ENCODE measurements around the gene PAK1.
"Not testable (repeated sequence)": the region's sequence is repeated elsewhere in the genome, so short reads cannot be mapped to it uniquely, and the experiment has no call there.

Gene PAK1

DNA sequence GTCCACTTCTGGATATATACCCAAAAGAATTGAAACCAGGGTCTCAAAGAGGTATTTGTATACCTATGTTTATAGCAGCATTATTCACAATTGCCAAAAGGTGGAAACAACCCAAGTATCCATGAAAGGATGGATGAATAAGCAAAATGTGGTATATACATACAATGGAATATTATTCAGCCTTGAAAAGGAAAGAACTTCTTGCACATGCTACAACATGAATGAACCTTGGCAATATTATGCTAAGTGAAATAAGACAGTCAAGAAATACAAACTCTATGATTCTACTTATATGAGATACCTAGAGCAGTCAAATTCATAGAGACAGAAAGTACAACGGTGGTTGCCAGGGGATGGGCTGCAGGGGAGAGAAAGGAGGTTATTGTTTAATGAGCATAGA lies 21.6 kb upstream of the PAK1 start:
- H3K9me3 ChIP-seq (ENCODE audit: insufficient read depth, low read length), result no peaks in the 10 kb centered on the region
- H3K27me3 ChIP-seq (ENCODE audit: low read length), result no peaks in the 10 kb centered on the region
- TF ChIP-seq EZH2phosphoT487 (conservative IDR thresholded peaks at IDR 0.05; ENCODE audit: low read length) (no peak), CTCF (IDR thresholded peaks at IDR 0.05; ENCODE audit: insufficient read depth, low read length, poor library complexity, severe bottlenecking) (no peak)
- H3F3A ChIP-seq (ENCODE audit: insufficient read depth), result no peaks in the 10 kb centered on the region
- no peak overlapping the region for H3K27ac ChIP-seq (ENCODE audit: low read depth, low read length)
- H3K4me3 ChIP-seq (ENCODE audit: insufficient read depth, low read length, poor library complexity, severe bottlenecking), result no peak overlapping the region
- no peaks in the 10 kb centered on the region for H3K9me2 ChIP-seq (replicated peaks; ENCODE audit: insufficient read depth, low read length)
- no peaks in the 10 kb centered on the region for H3K79me2 ChIP-seq (ENCODE audit: insufficient read depth, low read length)
- H3K36me3 ChIP-seq (ENCODE audit: low read length), result no peaks in the 10 kb centered on the region
- H3K9ac ChIP-seq (ENCODE audit: low read length), result no peak overlapping the region
- H2AFZ ChIP-seq (ENCODE audit: low read depth, low read length, severe bottlenecking), result no peak overlapping the region
- H4K20me1 ChIP-seq (ENCODE audit: low read depth, low read length), result no peaks in the 10 kb centered on the region
- H3K4me2 ChIP-seq (ENCODE audit: low read depth, low read length, poor library complexity, severe bottlenecking), result no peak overlapping the region

- not testable (repeated sequence) for H3K27me3 ChIP-seq (ENCODE audit: low read length); H3K9ac ChIP-seq (ENCODE audit: low read length); H3K4me3 ChIP-seq (ENCODE audit: insufficient read depth, low read length, poor library complexity, severe bottlenecking); H3K4me2 ChIP-seq (ENCODE audit: low read depth, low read length, poor library complexity, severe bottlenecking); H3K79me2 ChIP-seq (ENCODE audit: insufficient read depth, low read length); H4K20me1 ChIP-seq (ENCODE audit: low read depth, low read length); H3K9me2 ChIP-seq (replicated peaks; ENCODE audit: insufficient read depth, low read length); H2AFZ ChIP-seq (ENCODE audit: low read depth, low read length, severe bottlenecking); H3F3A ChIP-seq (ENCODE audit: insufficient read depth); H3K9me3 ChIP-seq (ENCODE audit: insufficient read depth, low read length); H3K27ac ChIP-seq (ENCODE audit: low read depth, low read length); H3K36me3 ChIP-seq (ENCODE audit: low read length)
Observed at GRCh38 chr11:77490035-77490434, 16.1 kb upstream of the PAK1 start.

GRCh38 chr11:77487790-77488189 lies 13.9 kb upstream of the PAK1 start:
- TF ChIP-seq CTCF (IDR thresholded peaks at IDR 0.05; ENCODE audit: insufficient read depth, low read length, poor library complexity, severe bottlenecking) (no peak), EZH2phosphoT487 (conservative IDR thresholded peaks at IDR 0.05; ENCODE audit: low read length) (no peak)
- H3K9ac ChIP-seq (ENCODE audit: low read length), result no peak overlapping the region
- H3K4me2 ChIP-seq (ENCODE audit: low read depth, low read length, poor library complexity, severe bottlenecking), result no peak overlapping the region
- H3K27me3 ChIP-seq (ENCODE audit: low read length), result no peaks in the 10 kb centered on the region
- H3F3A ChIP-seq (ENCODE audit: insufficient read depth), result no peaks in the 10 kb centered on the region
- no peak overlapping the region for H3K27ac ChIP-seq (ENCODE audit: low read depth, low read length)
- no peaks in the 10 kb centered on the region for H4K20me1 ChIP-seq (ENCODE audit: low read depth, low read length)
- no peaks in the 10 kb centered on the region for H3K9me2 ChIP-seq (replicated peaks; ENCODE audit: insufficient read depth, low read length)
- no peak overlapping the region for H2AFZ ChIP-seq (ENCODE audit: low read depth, low read length, severe bottlenecking)
- no peaks in the 10 kb centered on the region for H3K36me3 ChIP-seq (ENCODE audit: low read length)
- H3K9me3 ChIP-seq (ENCODE audit: insufficient read depth, low read length), result no peaks in the 10 kb centered on the region
- no peaks in the 10 kb centered on the region for H3K79me2 ChIP-seq (ENCODE audit: insufficient read depth, low read length)
- no peak overlapping the region for H3K4me3 ChIP-seq (ENCODE audit: insufficient read depth, low read length, poor library complexity, severe bottlenecking)

DNA sequence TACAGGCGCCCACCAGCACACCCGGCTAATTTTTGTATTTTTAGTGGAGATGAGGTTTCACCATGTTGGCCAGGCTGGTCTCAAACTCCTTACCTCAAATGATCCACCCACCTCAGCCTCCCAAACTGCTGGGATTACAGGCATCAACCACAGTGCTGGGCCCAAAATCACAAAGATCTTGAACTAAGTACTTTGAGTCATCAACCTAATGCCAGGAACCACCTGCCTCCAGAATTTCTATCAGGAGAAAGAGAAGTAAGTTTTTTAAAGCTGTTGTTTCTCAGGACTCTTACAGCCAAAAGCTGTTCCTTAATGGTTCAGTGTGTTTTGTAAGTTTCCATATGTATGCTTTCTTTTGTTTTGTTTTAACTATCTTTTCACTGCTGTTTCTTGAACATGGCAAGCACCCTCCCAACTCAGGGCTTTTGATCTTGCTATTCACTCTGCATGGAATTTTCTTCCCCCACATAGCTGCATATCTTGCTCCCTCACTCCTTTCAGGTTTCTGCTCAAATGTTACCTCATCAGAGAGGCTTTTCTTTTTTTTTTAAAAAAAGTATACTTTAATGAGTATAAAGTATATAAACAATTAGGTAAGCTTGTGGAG lies 6.0 kb upstream of the PAK1 start:
- Histone ChIP-seq H3K27ac (ENCODE audit: low read depth, low read length) (no peak overlapping the region), H3F3A (ENCODE audit: insufficient read depth) (no peaks in the 10 kb centered on the region), H2AFZ (ENCODE audit: low read depth, low read length, severe bottlenecking) (no peak overlapping the region), H3K79me2 (ENCODE audit: insufficient read depth, low read length) (no peaks in the 10 kb centered on the region), H3K36me3 (ENCODE audit: low read length) (no peaks in the 10 kb centered on the region), H3K27me3 (ENCODE audit: low read length) (no peaks in the 10 kb centered on the region), H4K20me1 (ENCODE audit: low read depth, low read length) (no peaks in the 10 kb centered on the region), H3K9me2 (replicated peaks; ENCODE audit: insufficient read depth, low read length) (no peaks in the 10 kb centered on the region), H3K4me3 (ENCODE audit: insufficient read depth, low read length, poor library complexity, severe bottlenecking) (no peak overlapping the region), H3K9me3 (ENCODE audit: insufficient read depth, low read length) (no peaks in the 10 kb centered on the region), H3K4me2 (ENCODE audit: low read depth, low read length, poor library complexity, severe bottlenecking) (no peak overlapping the region), H3K9ac (ENCODE audit: low read length) (no peak overlapping the region)
- no peak for TF ChIP-seq EZH2phosphoT487 (conservative IDR thresholded peaks at IDR 0.05; ENCODE audit: low read length)
- no peak for TF ChIP-seq CTCF (IDR thresholded peaks at IDR 0.05; ENCODE audit: insufficient read depth, low read length, poor library complexity, severe bottlenecking)

Measured in SU-DHL-6 (cell line).